T-helper 2 cell treated with Interferon-gamma antibody and Interleukin-4, amounts not matched to agents 100 ng/mL and 5 ng/mL, for 36 hours (primary cell): ENCODE results near the gene TNFRSF1A. TPM values are rescaled to one million over a fixed set of nuclear protein-coding genes. Genes with fewer than 3 reads are reported as not detected.

Experiments used
- intact Hi-C: fragments of 100-400 bp; cut with micrococcal nuclease; formaldehyde crosslinking; loops from one replicate; pipeline ENCODE4 v1.15.1; 2023
- total RNA-seq: library from RNA; stranded (reverse); gene quantifications from 2 replicates; pipeline ENCODE4 v1.2.3, GENCODE V29; 2022

TNFRSF1A gene
- total RNA-seq, 1 donor from 2014 or later: 47.2 TPM

- intact Hi-C loops: no loop called here
These were observed 15.3 kb downstream of the TNFRSF1A start for GRCh38 chr12:6326316-6327228.

GRCh38 chr12:6324936-6325750 lies 16.7 kb downstream of the TNFRSF1A start:
- intact Hi-C loops: loop anchor here (5.0 kb wide), 1 partner anchor 92 kb away; no protein-coding TSS in a partner anchor

- intact Hi-C loops: loop anchor here (2.0 to 5.0 kb wide), 2 partner anchors 45 to 93 kb away; no protein-coding TSS in a partner anchor
These were observed 17.7 kb downstream of the TNFRSF1A start for GRCh38 chr12:6323995-6324711.

GRCh38 chr12:6323340-6323994 lies 18.4 kb downstream of the TNFRSF1A start:
- intact Hi-C loops: loop anchor here (2.0 to 5.0 kb wide), 2 partner anchors 45 to 94 kb away; no protein-coding TSS in a partner anchor

- intact Hi-C loops: loop anchor here (2.0 to 5.0 kb wide), 2 partner anchors 46 to 94 kb away; no protein-coding TSS in a partner anchor
These were observed 18.9 kb downstream of the TNFRSF1A start for GRCh38 chr12:6322969-6323339.

- intact Hi-C loops: loop anchor here (2.0 to 5.0 kb wide), 2 partner anchors 46 to 95 kb away; no protein-coding TSS in a partner anchor
These were observed 19.5 kb downstream of the TNFRSF1A start for GRCh38 chr12:6322352-6322751.

- intact Hi-C loops: loop anchor here (2.0 to 5.0 kb wide), 2 partner anchors 47 to 95 kb away; no protein-coding TSS in a partner anchor
These were observed 20.0 kb downstream of the TNFRSF1A start for GRCh38 chr12:6321905-6322304.

GRCh38 chr12:6319446-6319845 lies 22.4 kb downstream of the TNFRSF1A start:
- intact Hi-C loops: no loop called here

GRCh38 chr12:6318440-6318879 lies 23.4 kb downstream of the TNFRSF1A start:
- intact Hi-C loops: no loop called here

GRCh38 chr12:6317693-6318439 lies 24.0 kb downstream of the TNFRSF1A start:
- intact Hi-C loops: no loop called here

- intact Hi-C loops: no loop called here
These were observed 24.8 kb downstream of the TNFRSF1A start for GRCh38 chr12:6316921-6317692.

GRCh38 chr12:6315704-6316597 lies 25.9 kb downstream of the TNFRSF1A start:
- intact Hi-C loops: no loop called here

GRCh38 chr12:6315184-6315583 lies 26.7 kb downstream of the TNFRSF1A start:
- intact Hi-C loops: no loop called here

- intact Hi-C loops: no loop called here
These were observed 27.1 kb downstream of the TNFRSF1A start for GRCh38 chr12:6314776-6315175.

GRCh38 chr12:6313326-6313940 lies 28.4 kb downstream of the TNFRSF1A start:
- intact Hi-C loops: no loop called here

- intact Hi-C loops: no loop called here
These were observed 29.1 kb downstream of the TNFRSF1A start for GRCh38 chr12:6312529-6313325.
